ENCODE measurements around the gene SYT15. TPM values are rescaled to one million over a fixed set of nuclear protein-coding genes. Genes with fewer than 3 reads are reported as not detected.

SYT15 gene
- total and polyA plus RNA-seq, 2 of the 4 experiments (the other 2 are of a cell fraction), result 0.54 to 0.68 TPM

DNA sequence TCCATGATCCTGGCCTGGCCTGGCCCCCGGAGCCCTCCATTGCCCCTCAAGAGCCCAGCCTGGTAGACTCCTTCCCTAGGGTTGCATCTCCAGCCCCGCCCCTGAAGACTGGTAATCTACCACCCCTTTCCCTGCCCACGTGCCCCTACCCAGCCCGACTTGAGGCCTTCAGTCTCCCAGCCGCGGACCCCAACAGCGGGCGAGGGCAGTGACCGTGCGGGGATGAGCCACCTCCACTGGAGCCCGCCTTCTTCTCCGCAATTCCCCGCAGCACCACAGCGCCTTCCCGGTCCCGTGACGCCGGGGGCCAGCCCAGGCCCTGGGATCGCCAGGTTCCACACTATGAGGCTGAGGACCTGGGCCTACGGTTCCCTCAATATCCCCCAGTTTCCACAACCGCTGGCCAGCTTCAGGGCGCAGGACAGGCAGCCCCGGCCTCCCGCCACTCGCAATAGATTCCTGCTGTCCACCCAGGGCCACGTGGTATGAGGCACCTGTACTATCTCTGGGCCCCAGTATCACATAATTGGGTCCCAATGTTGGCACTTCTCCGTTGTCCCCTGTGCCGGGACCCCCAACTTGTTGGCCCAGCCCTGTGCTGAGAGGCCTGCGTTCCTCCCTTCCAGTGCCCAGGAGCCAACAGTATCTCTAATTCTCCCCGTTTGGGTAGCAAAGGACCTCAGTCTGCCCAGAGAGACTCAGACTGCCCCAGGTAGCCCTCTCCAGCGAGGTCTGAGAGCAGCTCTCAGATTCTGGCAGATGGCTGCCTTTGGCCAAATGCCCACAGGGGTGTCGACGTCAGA is 21.4 kb upstream of the SYT15 start:
- no peak overlapping the region for H4K91ac ChIP-seq (ENCODE audit: insufficient read depth, low read depth, low read length)
- no peak overlapping the region for H3K9ac ChIP-seq (ENCODE audit: low read depth, low read length)
- peaks cover 76% of the 10 kb centered on the region for H3K27me3 ChIP-seq (ENCODE audit: control insufficient read depth, insufficient read depth, low read length)
- no peaks in the 10 kb centered on the region for H3K9me3 ChIP-seq (ENCODE audit: control insufficient read depth, insufficient read depth, low read length)
- no peak overlapping the region for H3K4me3 ChIP-seq (ENCODE audit: insufficient read depth, low read depth, low read length)
- H2BK15ac ChIP-seq (ENCODE audit: low read depth, low read length), result no peak overlapping the region
- no peaks in the 10 kb centered on the region; the same call in 1 of the 2 replicates for H3K9me1 ChIP-seq (ENCODE audit: insufficient read depth, low read length)
- H4K20me1 ChIP-seq (ENCODE audit: insufficient read depth, low read length), result no peaks in the 10 kb centered on the region
- no peak overlapping the region for H2BK20ac ChIP-seq (ENCODE audit: low read depth, low read length)
- BruUV-seq (replicated peaks), result no TSS peak
- H2BK120ac ChIP-seq (ENCODE audit: low read depth, low read length), result no peak overlapping the region
- no peak overlapping the region for H3K27ac ChIP-seq (ENCODE audit: insufficient read depth, low read length)
- in situ Hi-C loops (cut with MboI; ENCODE audit: low sequenced_read_pairs), result no loop called here
- no peaks in the 10 kb centered on the region for H3K36me3 ChIP-seq (ENCODE audit: control insufficient read depth, insufficient read depth, low read length)
- no peak overlapping the region for H2AK5ac ChIP-seq (ENCODE audit: low read depth, low read length)
- H3K79me1 ChIP-seq (ENCODE audit: low read depth in 1 of 2, low read length in 2 of 2), result no peaks in the 10 kb centered on the region
- H3K23ac ChIP-seq (ENCODE audit: low read depth, low read length), result no peak overlapping the region
- no peak overlapping the region for H3K4me2 ChIP-seq (ENCODE audit: low read depth, low read length)
- ATAC-seq (ENCODE audit: low read depth), result no peak
- H3K56ac ChIP-seq (ENCODE audit: extremely low read depth, insufficient read depth, low read length), result no peak overlapping the region
- no peak overlapping the region for H3K14ac ChIP-seq (replicated peaks; ENCODE audit: low read depth, low read length)
- H3K4ac ChIP-seq (ENCODE audit: low read depth, low read length), result no peak overlapping the region
- TF ChIP-seq BHLHE40 (IDR thresholded peaks at IDR 0.05; ENCODE audit: low read depth, low read length), result no peak
- no peak for TF ChIP-seq RAD21 (IDR thresholded peaks at IDR 0.05; ENCODE audit: low read length)
- TF ChIP-seq POLR2A (IDR thresholded peaks at IDR 0.05; ENCODE audit: low read depth, low read length), result no peak
- TF ChIP-seq NFE2L2 (IDR thresholded peaks at IDR 0.05; ENCODE audit: low read depth, low read length), result no peak
- no peak for TF ChIP-seq CEBPB (IDR thresholded peaks at IDR 0.05; ENCODE audit: low read depth, low read length)
- no peak for TF ChIP-seq MAZ (IDR thresholded peaks at IDR 0.05; ENCODE audit: borderline replicate concordance, low read depth, low read length)
- TF ChIP-seq ELK1 (IDR thresholded peaks at IDR 0.05; ENCODE audit: borderline replicate concordance, low read depth, low read length), result no peak
- TF ChIP-seq RFX5 (IDR thresholded peaks at IDR 0.05; ENCODE audit: low read depth, low read length), result no peak
- TF ChIP-seq MXI1 (IDR thresholded peaks at IDR 0.05; ENCODE audit: borderline replicate concordance, low read depth, low read length), result no peak
- no peak for TF ChIP-seq MAFK (IDR thresholded peaks at IDR 0.05; ENCODE audit: low read depth, low read length)
- no peak for TF ChIP-seq CHD1 (IDR thresholded peaks at IDR 0.05; ENCODE audit: low read depth, low read length)
- no peak for TF ChIP-seq FOS (IDR thresholded peaks at IDR 0.05; ENCODE audit: low read depth, low read length)
- no peak for TF ChIP-seq CTCF (conservative IDR thresholded peaks at IDR 0.05; ENCODE audit: low read depth, low read length)
- TF ChIP-seq RCOR1 (IDR thresholded peaks at IDR 0.05; ENCODE audit: insufficient replicate concordance, low read length), result no peak
- no peak for TF ChIP-seq USF2 (IDR thresholded peaks at IDR 0.05; ENCODE audit: low read depth, low read length)
- TF ChIP-seq SMC3 (IDR thresholded peaks at IDR 0.05; ENCODE audit: low read depth, low read length), result no peak
- no peak overlapping the region for H3K18ac ChIP-seq (ENCODE audit: low read depth, low read length)
- no peak overlapping the region for H4K8ac ChIP-seq (ENCODE audit: low read depth in 2 of 2, low read length in 2 of 2)
- H2BK5ac ChIP-seq (ENCODE audit: low read depth, low read length, poor library complexity, severe bottlenecking), result no peak overlapping the region
- no peak overlapping the region for H2AK9ac ChIP-seq (replicated peaks; ENCODE audit: low read depth, low read length, poor library complexity)
- H4K5ac ChIP-seq (ENCODE audit: low read depth, low read length), result no peak overlapping the region
- 84% methylated on average over 31 of the region's 33 CpGs; no CpG with 5 or more reads in 1 of the 2 experiments for WGBS, 2 experiments (ENCODE audit: extremely low coverage in 2 of 2, insufficient read length in 1 of 2)
- ChIA-PET CTCF (no interaction called here), POLR2A (ENCODE audit: unreplicated experiment) (no interaction called here)
- H3K4me1 ChIP-seq (ENCODE audit: control insufficient read depth, insufficient read depth, low read length), result no peaks in the 10 kb centered on the region; the same call in 1 of the 2 replicates
- no peak for DNase-seq
- peak overlapping the region; percentile 59 for H2AFZ ChIP-seq (replicated peaks; ENCODE audit: low read length, poor library complexity)
- dilution Hi-C loops (cut with HindIII; ENCODE audit: low sequenced_read_pairs, unreplicated experiment), result no loop called here
- intact Hi-C loops (cut with micrococcal nuclease), result no loop called here

All from IMR-90 (cell line).